Muscle layer of colon (tissue), 2 donors: ENCODE measurements around the gene CLEC7A.
A peak's percentile ranks its signal among the peaks of the same experiment; 100 is the strongest.

Source experiments
- H3K27ac ChIP-seq: one replicate; pipeline ENCODE4 v1.7.0; 2013; ENCODE audit warnings: low read depth, mild to moderate bottlenecking, low read length, moderate library complexity
- H3K27me3 ChIP-seq, 2 donors: one replicate each; pipeline ENCODE4 v1.7.0; 2013; ENCODE audit warnings: low read length in 2 of 2, mild to moderate bottlenecking in 2 of 2; ENCODE audit not compliant: insufficient read depth in 2 of 2, control insufficient read depth in 1 of 2
- H3K36me3 ChIP-seq: one replicate; pipeline ENCODE4 v1.7.0; 2013; ENCODE audit warnings: mild to moderate bottlenecking, low read length; ENCODE audit not compliant: insufficient read depth
- H3K4me1 ChIP-seq: one replicate; pipeline ENCODE4 v1.7.0; 2013; ENCODE audit warnings: mild to moderate bottlenecking, low read length; ENCODE audit not compliant: insufficient read depth
- H3K4me3 ChIP-seq, 2 donors: one replicate each; pipeline ENCODE4 v1.7.0; 2013; ENCODE audit warnings: low read length in 2 of 2, low read depth in 1 of 2, mild to moderate bottlenecking in 1 of 2, moderate library complexity in 1 of 2
- H3K9ac ChIP-seq: one replicate; pipeline ENCODE4 v1.7.0; 2013; ENCODE audit warnings: low read length
- H3K9me3 ChIP-seq: one replicate; pipeline ENCODE4 v1.7.0; 2013; ENCODE audit warnings: mild to moderate bottlenecking, low read length
- donor health status: abdominal sarcoma.
- donor health status: Adenocarcinoma of cecum.

CLEC7A gene

GRCh38 chr12:10160617-10161385 lies 30.8 kb upstream of the CLEC7A start:
- Histone ChIP-seq H3K9me3 (no peaks in the 10 kb centered on the region), H3K27ac (no peak overlapping the region), H3K4me3 (no peak overlapping the region), H3K36me3 (no peaks in the 10 kb centered on the region), H3K27me3 (no peaks in the 10 kb centered on the region), H3K9ac (no peak overlapping the region), H3K4me1 (no peaks in the 10 kb centered on the region)

- Histone ChIP-seq H3K9ac (no peak overlapping the region), H3K27me3 (no peaks in the 10 kb centered on the region)
Measured at GRCh38 chr12:10159280-10159679, 29.3 kb upstream of the CLEC7A start.

GRCh38 chr12:10158406-10158805 lies 28.4 kb upstream of the CLEC7A start:
- Histone ChIP-seq H3K27me3 (no peaks in the 10 kb centered on the region), H3K4me1 (no peaks in the 10 kb centered on the region), H3K36me3 (no peaks in the 10 kb centered on the region), H3K4me3 (no peak overlapping the region), H3K9me3 (no peaks in the 10 kb centered on the region), H3K27ac (no peak overlapping the region), H3K9ac (no peak overlapping the region)

More at GRCh38 chr12:10159280-10159679, 29.3 kb upstream of the CLEC7A start:
- Histone ChIP-seq H3K4me1 (no peaks in the 10 kb centered on the region), H3K9me3 (no peaks in the 10 kb centered on the region), H3K4me3 (no peak overlapping the region), H3K27ac (no peak overlapping the region), H3K36me3 (no peaks in the 10 kb centered on the region)

DNA sequence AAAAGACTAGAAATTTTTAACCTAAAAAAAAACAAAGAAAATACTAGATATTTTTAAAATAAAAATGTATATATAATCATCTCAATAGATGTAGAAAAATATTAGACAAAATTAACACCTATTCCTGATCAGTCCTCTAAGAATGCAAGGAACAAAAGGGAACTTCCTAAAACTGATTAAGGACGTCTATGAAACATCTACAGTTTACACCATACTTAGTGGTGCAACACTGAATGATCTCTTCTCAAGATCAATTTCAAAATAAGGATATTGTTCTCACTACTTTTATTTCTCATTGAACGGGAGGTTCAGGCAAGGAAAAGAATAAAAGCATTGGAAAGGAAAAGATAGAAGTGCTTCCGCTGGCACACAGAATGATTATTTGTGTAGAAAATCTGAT lies 26.0 kb upstream of the CLEC7A start:
- H3K4me3 ChIP-seq: no peak overlapping the region
- no peaks in the 10 kb centered on the region for H3K36me3 ChIP-seq
- H3K4me1 ChIP-seq: no peaks in the 10 kb centered on the region
- no peak overlapping the region for H3K9ac ChIP-seq
- no peaks in the 10 kb centered on the region for H3K9me3 ChIP-seq
- H3K27me3 ChIP-seq: no peaks in the 10 kb centered on the region
- H3K27ac ChIP-seq: no peak overlapping the region

DNA sequence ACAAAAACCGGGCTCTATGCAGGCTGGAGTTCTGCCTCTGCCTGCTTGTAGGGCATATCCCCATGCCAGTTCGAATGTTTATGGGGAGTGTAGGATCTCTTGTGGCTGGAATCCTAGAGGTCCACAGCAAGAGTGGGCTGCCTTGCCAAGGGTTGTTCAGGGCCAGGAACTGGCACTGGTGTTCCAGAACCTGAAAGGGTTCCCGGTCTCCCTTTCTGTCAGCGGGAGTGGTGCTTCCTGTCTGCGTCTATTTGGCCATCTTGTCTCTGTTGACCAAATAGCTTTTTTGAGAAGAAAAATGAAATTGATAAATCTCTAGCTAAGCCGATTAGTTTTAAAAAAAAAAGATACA lies 24.1 kb upstream of the CLEC7A start:
- Histone ChIP-seq H3K27ac (no peak overlapping the region), H3K9me3 (no peaks in the 10 kb centered on the region), H3K4me1 (no peaks in the 10 kb centered on the region), H3K9ac (peak overlapping the region; percentile 36), H3K4me3 (peak overlapping the region in 1 of 2 donors; percentile 75), H3K36me3 (no peaks in the 10 kb centered on the region), H3K27me3 (no peaks in the 10 kb centered on the region)

DNA sequence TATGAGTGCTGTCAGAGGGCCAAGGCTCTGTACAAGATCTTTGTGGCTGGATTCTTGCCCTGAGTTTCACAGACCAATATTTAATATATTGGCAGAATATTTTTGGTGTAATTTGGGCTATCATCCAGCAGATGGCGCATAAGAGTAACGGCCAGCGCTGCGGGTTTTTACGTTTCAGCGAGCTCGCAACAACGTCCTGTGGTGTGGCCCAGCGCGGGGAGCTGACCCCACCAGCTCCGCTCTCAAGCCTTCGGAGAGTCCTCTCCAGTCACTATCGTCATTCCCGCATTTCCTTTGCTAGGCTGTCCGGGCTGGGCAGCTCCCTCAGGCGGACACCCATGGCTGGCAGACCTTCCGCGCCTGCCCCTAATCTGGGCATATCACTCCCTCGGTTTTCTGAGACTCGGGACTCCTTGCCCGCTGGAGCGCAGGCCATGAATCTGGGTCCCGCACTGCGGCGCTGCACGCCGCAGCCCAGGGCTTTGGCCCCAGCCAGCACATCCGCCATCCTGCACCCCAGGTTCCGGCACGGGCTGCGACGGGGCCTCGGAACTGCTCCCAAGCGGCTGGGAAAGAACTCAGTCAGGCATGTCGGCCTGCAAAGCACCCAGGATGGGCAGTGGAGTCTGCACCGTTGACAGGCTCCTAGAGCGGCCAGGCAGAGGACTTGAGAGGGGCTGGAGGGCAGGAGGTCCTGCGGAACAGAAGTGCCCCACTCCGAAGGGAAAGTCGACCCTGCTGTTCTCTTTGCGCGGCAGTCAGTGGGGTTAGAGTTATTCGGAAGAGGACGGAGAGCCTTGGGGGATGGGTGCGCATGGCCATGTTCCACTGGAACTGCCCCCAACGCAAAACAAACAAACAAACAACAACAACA lies 23.5 kb upstream of the CLEC7A start:
- no peaks in the 10 kb centered on the region for H3K9me3 ChIP-seq
- H3K9ac ChIP-seq: peak overlapping the region; percentile 36
- H3K36me3 ChIP-seq: no peaks in the 10 kb centered on the region
- H3K27ac ChIP-seq: peak overlapping the region; percentile 84
- peak overlapping the region; percentile 56 to 75 for H3K4me3 ChIP-seq
- no peaks in the 10 kb centered on the region for H3K4me1 ChIP-seq
- H3K27me3 ChIP-seq: no peaks in the 10 kb centered on the region

- Histone ChIP-seq H3K9ac (no peak overlapping the region), H3K9me3 (no peaks in the 10 kb centered on the region), H3K36me3 (no peaks in the 10 kb centered on the region), H3K4me3 (no peak overlapping the region), H3K27ac (no peak overlapping the region), H3K4me1 (no peaks in the 10 kb centered on the region), H3K27me3 (no peaks in the 10 kb centered on the region)
Measured at GRCh38 chr12:10151621-10152020, 21.6 kb upstream of the CLEC7A start.

- Histone ChIP-seq H3K4me3 (no peak overlapping the region), H3K9ac (no peak overlapping the region), H3K9me3 (no peaks in the 10 kb centered on the region), H3K27ac (no peak overlapping the region), H3K27me3 (no peaks in the 10 kb centered on the region), H3K4me1 (no peaks in the 10 kb centered on the region), H3K36me3 (no peaks in the 10 kb centered on the region)
Measured at GRCh38 chr12:10147714-10148403, 17.9 kb upstream of the CLEC7A start.

DNA sequence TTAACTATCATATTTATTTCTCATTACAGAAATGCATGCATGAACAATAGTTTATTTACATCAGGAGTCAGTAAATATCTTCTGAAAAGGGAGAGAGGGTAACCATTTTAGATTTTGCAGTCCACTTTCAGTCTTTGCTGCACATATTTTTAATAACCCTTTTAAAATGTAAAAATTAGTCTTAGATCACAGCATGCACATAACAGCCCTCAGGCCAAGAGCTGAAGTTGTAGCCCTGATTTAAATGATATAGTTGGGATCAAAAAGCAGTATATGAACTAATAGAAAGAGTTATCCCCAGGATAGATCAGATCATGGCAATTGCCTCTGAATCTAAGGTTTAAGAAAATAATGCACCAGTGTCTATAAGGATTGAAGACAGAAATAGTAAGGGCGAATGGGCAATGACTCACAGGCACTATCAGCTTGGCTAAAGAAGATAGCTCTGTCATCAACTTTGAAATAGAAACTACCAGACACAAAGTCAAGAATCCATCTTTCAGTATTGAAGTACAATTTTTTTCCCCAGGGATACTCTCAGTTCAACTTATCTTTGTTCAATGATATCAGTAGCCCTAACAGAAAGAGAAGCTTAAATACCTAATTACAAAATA lies 13.1 kb upstream of the CLEC7A start:
- H3K27me3 ChIP-seq: no peaks in the 10 kb centered on the region
- no peaks in the 10 kb centered on the region for H3K36me3 ChIP-seq
- no peaks in the 10 kb centered on the region for H3K9me3 ChIP-seq
- no peak overlapping the region for H3K27ac ChIP-seq
- no peak overlapping the region for H3K4me3 ChIP-seq
- H3K9ac ChIP-seq: no peak overlapping the region
- H3K4me1 ChIP-seq: no peaks in the 10 kb centered on the region

GRCh38 chr12:10140001-10140400 lies 10.0 kb upstream of the CLEC7A start:
- Histone ChIP-seq H3K27me3 (no peaks in the 10 kb centered on the region), H3K36me3 (no peaks in the 10 kb centered on the region), H3K9ac (no peak overlapping the region), H3K27ac (no peak overlapping the region), H3K9me3 (no peaks in the 10 kb centered on the region), H3K4me3 (no peak overlapping the region), H3K4me1 (no peaks in the 10 kb centered on the region)

GRCh38 chr12:10136637-10137205 lies 6.7 kb upstream of the CLEC7A start:
- Histone ChIP-seq H3K9me3 (no peaks in the 10 kb centered on the region), H3K27me3 (no peaks in the 10 kb centered on the region), H3K36me3 (no peaks in the 10 kb centered on the region), H3K9ac (no peak overlapping the region), H3K4me1 (no peaks in the 10 kb centered on the region), H3K4me3 (no peak overlapping the region), H3K27ac (no peak overlapping the region)
